ENCODE results near the gene OPA3. TPM values are rescaled to one million over a fixed set of nuclear protein-coding genes. Genes with fewer than 3 reads are reported as not detected.
A peak's percentile ranks its signal among the peaks of the same experiment; 100 is the strongest.
"Not testable (repeated sequence)": the region's sequence is repeated elsewhere in the genome, so short reads cannot be mapped to it uniquely, and the experiment has no call there.

The OPA3 gene
- total RNA-seq (3.4 TPM), polyA plus RNA-seq (7.4 TPM)
- long read RNA-seq, donor 1: 0 reads
- long read RNA-seq, donor 2, full-length matches to known transcripts: 3 of 3 reads
- long read RNA-seq, donor 2, partial matches to known transcripts: 0 of 3 reads
- long read RNA-seq, donor 2, other reads (novel, unspliced or antisense): 0 of 3 reads
- long read RNA-seq, donor 3, full-length matches to known transcripts: 3 of 3 reads
- long read RNA-seq, donor 3, partial matches to known transcripts: 0 of 3 reads
- long read RNA-seq, donor 3, other reads (novel, unspliced or antisense): 0 of 3 reads
- long read RNA-seq, donor 4, full-length matches to known transcripts: 1 of 1 reads
- long read RNA-seq, donor 4, partial matches to known transcripts: 0 of 1 reads
- long read RNA-seq, donor 4, other reads (novel, unspliced or antisense): 0 of 1 reads
- long read RNA-seq, donor 5, full-length matches to known transcripts: 2 of 2 reads
- long read RNA-seq, donor 5, partial matches to known transcripts: 0 of 2 reads
- long read RNA-seq, donor 5, other reads (novel, unspliced or antisense): 0 of 2 reads
- long read RNA-seq, donor 6, full-length matches to known transcripts: 3 of 3 reads
- long read RNA-seq, donor 6, partial matches to known transcripts: 0 of 3 reads
- long read RNA-seq, donor 6, other reads (novel, unspliced or antisense): 0 of 3 reads
- long read RNA-seq, donor 7, full-length matches to known transcripts: 2 of 2 reads
- long read RNA-seq, donor 7, partial matches to known transcripts: 0 of 2 reads
- long read RNA-seq, donor 7, other reads (novel, unspliced or antisense): 0 of 2 reads
- long read RNA-seq, donor 8, full-length matches to known transcripts: 6 of 6 reads
- long read RNA-seq, donor 8, partial matches to known transcripts: 0 of 6 reads
- long read RNA-seq, donor 8, other reads (novel, unspliced or antisense): 0 of 6 reads
- long read RNA-seq, donor 9, full-length matches to known transcripts: 1 of 1 reads
- long read RNA-seq, donor 9, partial matches to known transcripts: 0 of 1 reads
- long read RNA-seq, donor 9, other reads (novel, unspliced or antisense): 0 of 1 reads
- long read RNA-seq, donor 10, full-length matches to known transcripts: 3 of 3 reads
- long read RNA-seq, donor 10, partial matches to known transcripts: 0 of 3 reads
- long read RNA-seq, donor 10, other reads (novel, unspliced or antisense): 0 of 3 reads

DNA sequence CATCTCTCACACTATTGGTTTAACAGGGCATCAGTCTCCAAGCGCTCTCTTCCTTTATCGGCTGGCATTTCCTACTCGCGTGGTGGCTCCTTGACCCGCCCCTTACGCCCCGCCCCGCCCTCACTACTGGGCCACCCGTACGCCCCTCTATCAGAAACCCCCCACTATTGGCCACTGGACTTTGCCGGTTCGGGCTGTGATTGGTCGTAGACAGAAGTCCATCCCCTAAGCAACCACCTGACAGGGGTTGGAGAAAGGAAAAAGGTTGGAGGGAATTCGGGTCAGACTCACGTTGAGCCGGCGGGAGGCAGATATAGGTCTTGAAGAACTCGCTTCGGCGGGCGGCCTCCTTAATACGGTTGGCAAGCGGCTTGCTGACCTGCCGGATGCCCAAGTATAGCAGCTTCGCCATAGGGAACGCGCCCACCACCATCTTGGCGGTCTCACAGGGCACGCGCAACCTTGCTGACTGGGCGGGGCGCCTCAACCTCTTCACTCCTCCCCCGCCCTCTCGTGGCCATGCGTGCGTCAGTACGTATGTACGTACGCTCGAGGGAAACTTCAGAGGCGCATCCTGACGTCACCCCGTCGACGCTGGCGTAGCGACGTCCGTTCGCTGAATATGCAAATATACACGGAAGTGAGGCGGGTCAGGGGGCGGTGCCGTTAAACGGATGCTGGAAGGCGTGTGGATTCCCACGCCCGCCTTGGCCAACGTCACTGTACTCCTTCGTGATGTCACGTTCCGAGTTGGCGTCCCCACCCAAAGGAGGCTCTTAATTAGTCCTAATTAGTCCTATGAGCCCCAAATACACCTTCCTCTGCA is at the start of gene OPA3:
Gene OPA3 (minus strand): TSS at position 471 of the 826 bp plus-strand sequence. CDS start 38 bp downstream, at position 433.
- H3K27me3 ChIP-seq (ENCODE audit: control insufficient read depth in 2 of 2, insufficient read depth in 1 of 2, low read length in 1 of 2): peaks cover 0 to 18% of the 10 kb centered on the region in 2 donors
- DNase-seq (ENCODE audit: low read depth in 6 of 9, low spot score in 9 of 9): peak; percentile 99 to 100 (median 100)
- peak within 1 kb of the TSS; percentile 88 to 94 for H3K4me3 ChIP-seq (ENCODE audit: low read length in 2 of 2)
- WGBS: under 1% methylated on average over 63 of the region's 63 CpGs
- H3K27ac ChIP-seq (ENCODE audit: low read depth in 1 of 2, low read length in 1 of 2): peak within 1 kb of the TSS; percentile 99
- H3K4me1 ChIP-seq (ENCODE audit: control insufficient read depth in 2 of 2, insufficient read depth in 2 of 2, low read length in 2 of 2): peaks cover 9 to 12% of the 10 kb centered on the region in 2 donors
- H3K9me3 ChIP-seq (ENCODE audit: control insufficient read depth in 2 of 2, insufficient read depth in 1 of 2, low read length in 1 of 2): peaks cover 0 to 2% of the 10 kb centered on the region in 2 donors
- peaks cover 2 to 3% of the 10 kb centered on the region in 2 donors for H3K36me3 ChIP-seq (ENCODE audit: control insufficient read depth in 2 of 2, insufficient read depth in 2 of 2, low read length in 1 of 2)

DNA sequence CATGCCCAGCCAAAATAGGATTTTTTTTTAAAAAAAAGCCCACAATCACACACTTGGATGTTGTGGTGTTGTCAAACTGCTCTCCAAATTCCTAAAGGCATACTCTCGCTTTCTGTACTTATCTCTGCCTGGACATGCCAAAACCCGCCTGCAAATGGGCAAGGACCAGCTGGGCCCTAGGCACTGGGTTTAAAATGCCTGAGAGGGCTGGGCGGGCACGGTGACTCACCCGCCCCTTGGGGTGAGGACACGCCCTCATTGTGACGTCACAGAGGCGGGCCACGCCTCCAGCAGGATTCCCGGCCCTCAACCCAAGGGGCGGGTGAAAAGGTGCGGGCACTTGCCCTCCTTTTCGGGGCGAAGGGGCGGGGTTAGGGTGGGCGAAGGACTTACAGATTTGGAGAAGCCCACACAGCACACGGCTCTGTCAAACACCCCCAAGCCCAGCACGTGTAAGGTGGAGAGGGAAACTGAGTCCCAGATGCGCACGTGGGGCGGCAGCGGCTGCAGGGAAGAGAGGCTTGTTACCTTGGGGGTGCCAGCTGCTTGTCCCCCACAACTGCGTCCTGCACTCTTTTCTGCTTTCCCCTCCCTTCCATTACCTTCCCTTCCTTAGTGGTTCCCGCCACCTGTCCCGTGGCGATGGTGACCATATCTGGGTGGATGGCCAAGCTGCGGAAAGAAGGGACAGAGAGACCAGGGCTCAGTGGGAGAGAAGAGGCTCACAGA is 48.0 kb upstream of the OPA3 start:
- no peak overlapping the region for H3K4me3 ChIP-seq (ENCODE audit: low read length in 2 of 2)
- no peak overlapping the region for H3K27ac ChIP-seq (ENCODE audit: low read depth in 1 of 2, low read length in 1 of 2)
- WGBS: 88% methylated on average over 27 of the region's 27 CpGs
- peaks cover 19 to 24% of the 10 kb centered on the region in 2 donors for H3K36me3 ChIP-seq (ENCODE audit: control insufficient read depth in 2 of 2, insufficient read depth in 2 of 2, low read length in 1 of 2)
- H3K27me3 ChIP-seq (ENCODE audit: control insufficient read depth in 2 of 2, insufficient read depth in 1 of 2, low read length in 1 of 2): no peaks in the 10 kb centered on the region
- no peak for DNase-seq (ENCODE audit: low read depth in 6 of 9, low spot score in 9 of 9)
- H3K4me1 ChIP-seq (ENCODE audit: control insufficient read depth in 2 of 2, insufficient read depth in 2 of 2, low read length in 2 of 2): no peaks in the 10 kb centered on the region
- H3K9me3 ChIP-seq (ENCODE audit: control insufficient read depth in 2 of 2, insufficient read depth in 1 of 2, low read length in 1 of 2): no peaks in the 10 kb centered on the region

DNA sequence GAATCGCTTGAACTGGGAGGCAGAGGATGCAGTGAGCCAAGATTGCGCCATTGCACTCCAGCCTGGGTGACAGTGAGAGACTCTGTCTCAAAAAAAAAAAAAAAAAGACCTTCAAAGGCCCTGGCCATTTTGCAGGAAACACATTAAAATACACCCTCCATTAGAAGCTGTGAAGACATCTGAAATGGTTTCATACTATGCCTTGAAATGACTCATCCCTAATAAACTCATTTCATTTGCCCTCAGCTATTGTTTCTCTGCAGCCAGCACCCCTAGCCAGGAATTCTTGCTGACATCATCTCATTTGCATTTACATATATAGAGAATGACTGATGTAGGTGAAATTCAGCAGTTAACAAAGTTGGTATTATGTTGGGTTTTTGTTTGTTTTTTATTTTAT is 45.9 kb upstream of the OPA3 start:
- Histone ChIP-seq H3K4me1 (ENCODE audit: control insufficient read depth in 2 of 2, insufficient read depth in 2 of 2, low read length in 2 of 2) (no peaks in the 10 kb centered on the region), H3K27ac (ENCODE audit: low read depth in 1 of 2, low read length in 1 of 2) (no peak overlapping the region), H3K4me3 (ENCODE audit: low read length in 2 of 2) (no peak overlapping the region), H3K9me3 (ENCODE audit: control insufficient read depth in 2 of 2, insufficient read depth in 1 of 2, low read length in 1 of 2) (no peaks in the 10 kb centered on the region), H3K36me3 (ENCODE audit: control insufficient read depth in 2 of 2, insufficient read depth in 2 of 2, low read length in 1 of 2) (peaks cover 26 to 37% of the 10 kb centered on the region in 2 donors), H3K27me3 (ENCODE audit: control insufficient read depth in 2 of 2, insufficient read depth in 1 of 2, low read length in 1 of 2) (no peaks in the 10 kb centered on the region)
- no peak for DNase-seq (ENCODE audit: low read depth in 6 of 9, low spot score in 9 of 9)
- 97% methylated on average over 2 of the region's 2 CpGs for whole genome bisulfite sequencing

DNA sequence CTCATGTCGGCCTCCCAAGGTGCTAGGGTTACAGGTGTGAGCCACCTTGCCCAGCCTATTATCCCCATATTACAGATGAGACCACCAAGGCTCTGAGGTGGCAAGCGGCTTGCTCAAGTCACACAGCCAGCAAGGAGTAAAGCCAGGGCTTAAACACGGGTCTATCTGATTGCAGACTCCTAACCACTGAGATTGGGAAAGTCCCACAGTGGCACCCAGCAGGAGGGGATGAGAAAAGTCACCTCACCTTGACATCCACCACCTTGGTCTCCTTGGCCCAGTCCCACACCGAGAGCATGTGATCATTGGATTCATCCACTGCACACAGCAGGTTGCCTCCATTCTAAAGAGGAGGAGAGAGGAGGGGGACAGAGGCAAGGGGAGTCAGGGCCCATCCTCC is 45.1 kb upstream of the OPA3 start:
- DNase-seq (ENCODE audit: low read depth in 6 of 9, low spot score in 9 of 9): no peak
- Histone ChIP-seq H3K27ac (ENCODE audit: low read depth in 1 of 2, low read length in 1 of 2) (no peak overlapping the region), H3K27me3 (ENCODE audit: control insufficient read depth in 2 of 2, insufficient read depth in 1 of 2, low read length in 1 of 2) (no peaks in the 10 kb centered on the region), H3K4me1 (ENCODE audit: control insufficient read depth in 2 of 2, insufficient read depth in 2 of 2, low read length in 2 of 2) (no peaks in the 10 kb centered on the region), H3K4me3 (ENCODE audit: low read length in 2 of 2) (no peak overlapping the region), H3K9me3 (ENCODE audit: control insufficient read depth in 2 of 2, insufficient read depth in 1 of 2, low read length in 1 of 2) (no peaks in the 10 kb centered on the region), H3K36me3 (ENCODE audit: control insufficient read depth in 2 of 2, insufficient read depth in 2 of 2, low read length in 1 of 2) (peaks cover 28 to 39% of the 10 kb centered on the region in 2 donors)
- WGBS: 86% methylated on average over 4 of the region's 4 CpGs

DNA sequence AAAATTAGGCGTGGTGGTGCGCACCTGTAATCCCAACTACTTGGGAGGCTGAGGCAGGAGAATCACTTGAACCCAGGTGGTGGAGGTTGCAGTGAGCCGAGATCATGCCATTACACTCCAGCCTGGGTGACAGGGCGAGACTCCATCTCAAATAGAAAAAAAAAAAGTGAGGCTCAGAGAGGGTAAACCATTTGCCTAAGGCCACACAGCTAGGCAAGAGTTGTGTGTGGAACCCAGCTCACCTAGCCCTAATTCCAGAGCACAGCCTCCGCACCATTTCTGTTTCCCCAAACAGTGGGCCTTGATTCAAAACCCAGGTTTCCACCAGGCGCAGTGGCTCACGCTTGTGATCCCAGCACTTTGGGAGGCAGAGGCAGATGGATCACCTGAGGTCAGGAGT is 43.6 kb upstream of the OPA3 start:
- 99% methylated on average over 7 of the region's 7 CpGs for WGBS
- H3K36me3 ChIP-seq (ENCODE audit: control insufficient read depth in 2 of 2, insufficient read depth in 2 of 2, low read length in 1 of 2): peaks cover 33 to 42% of the 10 kb centered on the region in 2 donors
- H3K27me3 ChIP-seq (ENCODE audit: control insufficient read depth in 2 of 2, insufficient read depth in 1 of 2, low read length in 1 of 2): not testable (repeated sequence)

DNA sequence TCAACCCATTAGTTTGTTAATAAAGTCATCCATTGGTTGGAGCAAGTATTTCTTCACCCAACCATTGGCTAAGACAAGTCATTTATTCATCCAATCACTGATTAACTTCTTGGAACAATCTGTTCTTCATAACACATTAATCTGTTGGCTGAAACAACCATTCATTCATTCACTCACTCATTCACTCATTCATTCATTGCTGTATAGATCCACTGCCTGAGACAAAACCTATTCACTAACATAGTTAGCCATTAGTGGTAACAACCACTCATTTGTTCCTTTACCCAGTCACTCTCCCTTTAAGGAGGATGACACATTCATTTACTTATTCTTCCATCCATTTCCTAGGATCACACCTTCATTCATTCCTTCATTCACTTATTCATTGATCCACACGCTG is 39.4 kb upstream of the OPA3 start:
- no peaks in the 10 kb centered on the region for H3K27me3 ChIP-seq (ENCODE audit: control insufficient read depth in 2 of 2, insufficient read depth in 1 of 2, low read length in 1 of 2)
- 98% methylated on average over 1 of the region's 1 CpG for WGBS
- no peak overlapping the region for H3K27ac ChIP-seq (ENCODE audit: low read depth in 1 of 2, low read length in 1 of 2)
- peaks cover 48 to 55% of the 10 kb centered on the region in 2 donors for H3K36me3 ChIP-seq (ENCODE audit: control insufficient read depth in 2 of 2, insufficient read depth in 2 of 2, low read length in 1 of 2)
- H3K9me3 ChIP-seq (ENCODE audit: control insufficient read depth in 2 of 2, insufficient read depth in 1 of 2, low read length in 1 of 2): no peaks in the 10 kb centered on the region
- H3K4me3 ChIP-seq (ENCODE audit: low read length in 2 of 2): no peak overlapping the region
- no peaks in the 10 kb centered on the region for H3K4me1 ChIP-seq (ENCODE audit: control insufficient read depth in 2 of 2, insufficient read depth in 2 of 2, low read length in 2 of 2)
- no peak for DNase-seq (ENCODE audit: low read depth in 6 of 9, low spot score in 9 of 9)

More for the DNA sequence above, 43.6 kb upstream of the OPA3 start:
- not testable (repeated sequence) for H3K9me3 ChIP-seq (ENCODE audit: control insufficient read depth in 2 of 2, insufficient read depth in 1 of 2, low read length in 1 of 2); H3K4me1 ChIP-seq (ENCODE audit: control insufficient read depth in 2 of 2, insufficient read depth in 2 of 2, low read length in 2 of 2); DNase-seq (ENCODE audit: low read depth in 6 of 9, low spot score in 9 of 9); H3K27ac ChIP-seq (ENCODE audit: low read depth in 1 of 2, low read length in 1 of 2); H3K4me3 ChIP-seq (ENCODE audit: low read length in 2 of 2)

DNA sequence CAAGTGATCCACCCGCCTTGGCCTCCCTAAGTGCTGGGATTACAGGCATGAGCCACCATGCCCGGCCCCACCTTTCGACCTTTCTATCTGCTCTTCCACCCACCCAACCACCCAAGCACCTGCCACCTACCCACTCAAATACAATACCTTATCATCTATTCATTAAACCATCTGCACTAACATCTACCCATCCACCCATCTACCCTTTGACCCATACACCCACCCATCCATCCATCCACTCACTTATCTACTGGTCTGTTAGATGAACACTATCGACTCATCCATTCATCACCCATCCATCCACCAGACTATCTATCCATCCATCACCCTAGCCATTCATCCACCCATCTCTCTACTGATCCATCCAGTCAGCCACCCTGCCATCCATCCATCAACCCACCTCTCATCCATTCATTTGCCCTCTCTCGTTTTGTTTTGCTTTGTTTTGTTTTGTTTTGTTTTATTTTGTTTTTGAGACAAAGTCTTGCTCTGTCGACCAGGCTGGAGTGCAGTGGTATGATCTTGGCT is 37.4 kb upstream of the OPA3 start:
- Histone ChIP-seq H3K27me3 (ENCODE audit: control insufficient read depth in 2 of 2, insufficient read depth in 1 of 2, low read length in 1 of 2) (no peaks in the 10 kb centered on the region), H3K36me3 (ENCODE audit: control insufficient read depth in 2 of 2, insufficient read depth in 2 of 2, low read length in 1 of 2) (peaks cover 46 to 59% of the 10 kb centered on the region in 2 donors), H3K4me1 (ENCODE audit: control insufficient read depth in 2 of 2, insufficient read depth in 2 of 2, low read length in 2 of 2) (no peaks in the 10 kb centered on the region), H3K9me3 (ENCODE audit: control insufficient read depth in 2 of 2, insufficient read depth in 1 of 2, low read length in 1 of 2) (no peaks in the 10 kb centered on the region), H3K4me3 (ENCODE audit: low read length in 2 of 2) (no peak overlapping the region), H3K27ac (ENCODE audit: low read depth in 1 of 2, low read length in 1 of 2) (no peak overlapping the region)
- no peak for DNase-seq (ENCODE audit: low read depth in 6 of 9, low spot score in 9 of 9)
- 96% methylated on average over 6 of the region's 6 CpGs for WGBS
